Liver (tissue), 9 donors: ENCODE results near the gene CMIP. TPM values are rescaled to one million over a fixed set of nuclear protein-coding genes. Genes with fewer than 3 reads are reported as not detected.
"Not testable (repeated sequence)": the region's sequence is repeated elsewhere in the genome, so short reads cannot be mapped to it uniquely, and the experiment has no call there.

Source experiments
- DNase-seq: peaks from one replicate; pipeline ENCODE4 v3.0.0-alpha.2; 2017; ENCODE audit warnings: low spot score
- H3K27ac ChIP-seq, 2 donors: one replicate each; pipeline ENCODE4 v1.7.0; 2013; ENCODE audit warnings: inconsistent platforms in 2 of 2, low read length in 2 of 2, control low read depth in 1 of 2, low read depth in 1 of 2, mild to moderate bottlenecking in 1 of 2
- H3K27me3 ChIP-seq, 4 donors: one replicate each; pipeline versions ENCODE4 v1.6.1 to v1.7.0; 2013; ENCODE audit warnings: low read length in 3 of 4, inconsistent platforms in 1 of 4, mild to moderate bottlenecking in 1 of 4, moderate library complexity in 1 of 4; ENCODE audit not compliant: control insufficient read depth in 4 of 4, insufficient read depth in 4 of 4
- H3K36me3 ChIP-seq, 4 donors: one replicate each; pipeline versions ENCODE4 v1.6.1 to v1.7.0; 2013; ENCODE audit warnings: low read length in 3 of 4, mild to moderate bottlenecking in 3 of 4, low read depth in 1 of 4, moderate library complexity in 1 of 4; ENCODE audit not compliant: control insufficient read depth in 4 of 4, insufficient read depth in 3 of 4
- H3K4me1 ChIP-seq, 4 donors: one replicate each; pipeline versions ENCODE4 v1.6.1 to v1.7.0; 2013; ENCODE audit warnings: low read length in 3 of 4, mild to moderate bottlenecking in 3 of 4, moderate library complexity in 1 of 4; ENCODE audit not compliant: control insufficient read depth in 4 of 4, insufficient read depth in 4 of 4
- H3K4me3 ChIP-seq, 3 donors: one replicate each; pipeline versions ENCODE4 v1.6.1 to v1.7.0; 2013; ENCODE audit warnings: low read length in 3 of 3, control low read depth in 1 of 3, low read depth in 1 of 3, mild to moderate bottlenecking in 1 of 3
- H3K9ac ChIP-seq, 2 donors: one replicate each; pipeline ENCODE4 v1.7.0; 2013; ENCODE audit warnings: low read length in 2 of 2, mild to moderate bottlenecking in 2 of 2, moderate library complexity in 2 of 2, control low read depth in 1 of 2, low read depth in 1 of 2
- H3K9me3 ChIP-seq, 4 donors: one replicate each; pipeline versions ENCODE4 v1.6.1 to v1.7.0; 2013; ENCODE audit warnings: low read length in 3 of 4; ENCODE audit not compliant: control insufficient read depth in 4 of 4
- CTCF ChIP-seq: fragments of 150-350 bp; IDR thresholded peaks from 2 replicates; pipeline ENCODE4 v1.5.1; 2017; ENCODE audit warnings: improper control_type of control experiment, low read depth, low read length; ENCODE audit not compliant: missing input control
- FOXA1 ChIP-seq: IDR thresholded peaks from 2 replicates; pipeline ENCODE4 v1.6.1; 2016; ENCODE audit warnings: antibody characterized with exemption
- FOXA2 ChIP-seq: IDR thresholded peaks from 2 replicates; pipeline ENCODE4 v1.6.1; 2016; ENCODE audit warnings: antibody characterized with exemption
- HNF4A ChIP-seq, 2 donors: conservative IDR thresholded peaks; 2 replicates each; pipeline ENCODE4 v1.6.1; 2016; ENCODE audit warnings: antibody characterized with exemption in 2 of 2, mild to moderate bottlenecking in 2 of 2
- MAX ChIP-seq: IDR thresholded peaks from 2 replicates; pipeline ENCODE4 v1.6.1; 2016; ENCODE audit warnings: antibody characterized with exemption
- RAD21 ChIP-seq, 2 donors: IDR thresholded peaks; 2 replicates each; pipeline ENCODE4 v1.6.1; 2016; ENCODE audit warnings: antibody characterized with exemption in 2 of 2, mild to moderate bottlenecking in 2 of 2
- RXRA ChIP-seq, 2 donors: IDR thresholded peaks; 2 replicates each; pipeline ENCODE4 v1.6.1; 2017 to 2018; ENCODE audit warnings: antibody characterized with exemption in 2 of 2, mild to moderate bottlenecking in 1 of 2
- SP1 ChIP-seq: IDR thresholded peaks from 2 replicates; pipeline ENCODE4 v1.6.1; 2018; ENCODE audit warnings: antibody characterized with exemption, mild to moderate bottlenecking
- TAF1 ChIP-seq: conservative IDR thresholded peaks from 2 replicates; pipeline ENCODE4 v1.6.1; 2016; ENCODE audit warnings: antibody characterized with exemption, mild to moderate bottlenecking
- YY1 ChIP-seq: IDR thresholded peaks from 2 replicates; pipeline ENCODE4 v1.6.1; 2016; ENCODE audit warnings: antibody characterized with exemption, mild to moderate bottlenecking
- WGBS: extraction: QIAGEN DNeasy Blood & Tissue Kit; methylation state at CpG from one replicate; pipeline ENCODE4 v1.1.7; 2013; 5-methylcytosine and 5-hydroxymethylcytosine counted together
- polyA plus RNA-seq, 2 donors: library from polyadenylated mRNA; stranded (reverse) in 1 of 2; unstranded in 1 of 2; fragments of 200-250 nt in 1 of 2; fragments of >200 nt in 1 of 2; fragmentation: Nextera tagmentation in 1 of 2; extraction: Ambion mirVana in 1 of 2; gene quantifications; one replicate each; pipeline versions ENCODE4 v1.2.1 to v1.2.3, GENCODE V29; 2013 to 2015
- total RNA-seq, 2 donors: library from RNA; depleted of rRNA; stranded (reverse); fragments of >200 nt; gene quantifications; one replicate each; pipeline ENCODE4 v1.2.3, GENCODE V29; 2014
- TF ChIP-seq, protein P1 (sequence below): IDR thresholded peaks from 2 replicates; pipeline ENCODE4 v1.6.1; 2016; ENCODE audit warnings: antibody characterized with exemption
- donor health status: healthy.
- donor health status: healthy.
- donor health status: healthy.
- donor health status: healthy.
- donor health status: healthy.

Gene CMIP
- total and polyA plus RNA-seq, 4 donors = 1.7 to 15.6 (median 10.1) TPM

DNA sequence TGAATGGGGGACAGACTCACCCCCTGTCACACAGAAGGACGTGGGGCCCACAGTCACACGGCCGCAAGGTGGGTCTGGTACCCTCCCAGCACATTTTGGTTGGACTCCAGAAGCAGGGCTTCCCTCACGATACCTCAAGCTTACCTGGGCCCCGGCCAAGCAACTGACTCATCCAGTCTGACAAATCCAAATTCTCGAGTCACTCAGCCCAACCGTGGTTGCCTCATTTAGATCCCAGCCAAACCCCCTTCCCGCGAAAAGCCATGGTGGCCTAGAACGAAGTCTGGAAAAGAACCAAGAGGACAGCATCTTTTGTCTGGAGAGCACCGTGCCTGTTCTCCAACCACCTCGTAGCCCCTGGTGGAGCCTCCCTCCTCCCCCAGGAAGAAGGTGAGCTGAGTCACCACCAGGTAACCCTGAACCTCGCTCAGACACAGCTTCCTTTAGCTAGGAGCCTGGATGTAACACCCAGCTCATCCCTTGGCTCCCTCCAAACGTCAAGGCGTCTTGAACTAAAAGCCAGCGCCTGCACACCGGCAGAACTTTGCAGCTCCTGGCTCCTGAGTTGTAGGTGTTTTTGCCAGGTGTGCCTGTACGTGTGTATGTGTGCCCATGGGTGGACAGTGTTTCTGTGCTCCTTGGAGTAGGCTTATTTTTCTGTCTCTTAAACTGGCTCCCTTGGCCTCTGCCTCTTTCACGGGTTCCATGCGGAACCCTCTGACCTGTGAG lies 78.9 kb downstream of the CMIP start (continued):
- no peak for TF ChIP-seq CTCF
- no peak for TF ChIP-seq MAX
- TF ChIP-seq TAF1 = no peak
- TF ChIP-seq YY1 = no peak
- no peak for TF ChIP-seq RXRA (IDR thresholded peaks at IDR 0.05)

DNA sequence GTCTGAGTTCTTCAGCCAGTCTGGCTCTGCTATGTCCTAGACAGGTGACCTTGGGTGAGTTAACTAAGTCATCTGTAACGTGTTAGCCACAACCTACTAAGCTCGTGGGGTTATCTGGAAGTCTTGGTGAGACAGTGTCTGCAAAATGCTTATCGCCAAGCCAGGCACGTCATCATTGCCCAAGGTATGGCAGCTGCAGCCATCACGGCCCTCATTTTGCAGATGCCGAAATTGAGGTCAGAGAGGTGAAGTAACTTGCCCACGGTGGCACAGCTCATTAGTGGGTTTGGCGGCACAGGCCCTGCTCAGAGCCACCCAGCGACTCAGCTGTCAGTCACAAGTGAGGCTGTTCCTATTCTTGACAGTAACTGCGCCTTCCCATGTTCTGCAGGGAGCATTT lies 79.8 kb downstream of the CMIP start:
- no peaks in the 10 kb centered on the region for H3K27me3 ChIP-seq
- TF ChIP-seq HNF4A (conservative IDR thresholded peaks at IDR 0.05) = no peak
- TF ChIP-seq, protein P1, sequence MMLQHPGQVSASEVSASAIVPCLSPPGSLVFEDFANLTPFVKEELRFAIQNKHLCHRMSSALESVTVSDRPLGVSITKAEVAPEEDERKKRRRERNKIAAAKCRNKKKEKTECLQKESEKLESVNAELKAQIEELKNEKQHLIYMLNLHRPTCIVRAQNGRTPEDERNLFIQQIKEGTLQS = no peak
- no peak for TF ChIP-seq TAF1
- TF ChIP-seq FOXA1 = no peak
- no peak for TF ChIP-seq MAX
- TF ChIP-seq RAD21 (IDR thresholded peaks at IDR 0.05) = no peak
- TF ChIP-seq CTCF = no peak
- TF ChIP-seq FOXA2 = no peak
- TF ChIP-seq SP1 = no peak
- 89% methylated on average over 10 of the region's 10 CpGs for WGBS
- no peak overlapping the region for H3K4me3 ChIP-seq
- H3K9ac ChIP-seq = no peak overlapping the region
- no peak for DNase-seq
- no peak overlapping the region for H3K27ac ChIP-seq
- no peaks in the 10 kb centered on the region for H3K36me3 ChIP-seq
- H3K9me3 ChIP-seq = no peaks in the 10 kb centered on the region
- peaks cover 0 to 13% (median 4%) of the 10 kb centered on the region in 4 donors for H3K4me1 ChIP-seq

DNA sequence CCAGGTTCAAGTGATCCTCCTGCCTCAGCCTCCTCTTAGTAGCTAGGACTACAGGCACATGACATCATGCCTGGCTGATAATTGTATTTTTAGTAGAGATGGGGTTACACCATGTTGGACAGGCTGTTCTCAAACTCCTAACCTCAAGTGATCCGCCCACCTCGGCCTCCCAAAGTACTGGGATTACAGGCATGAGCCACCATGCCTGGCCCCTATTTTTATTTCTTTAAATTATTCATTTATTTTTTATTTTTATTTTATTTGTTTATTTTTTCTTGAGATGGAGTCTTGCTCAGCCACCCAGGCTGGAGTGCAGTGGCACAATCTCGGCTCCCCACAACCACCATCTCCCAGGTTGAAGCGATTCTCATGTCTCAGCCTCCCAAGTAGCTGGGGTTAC lies 80.3 kb downstream of the CMIP start:
- H3K27me3 ChIP-seq, H3K4me3 ChIP-seq, H3K9me3 ChIP-seq, H3K27ac ChIP-seq, H3K9ac ChIP-seq, H3K36me3 ChIP-seq, DNase-seq: not testable (repeated sequence)
- over 99% methylated on average over 4 of the region's 4 CpGs for WGBS
- H3K4me1 ChIP-seq = peaks cover 0 to 13% (median 4%) of the 10 kb centered on the region in 4 donors
